ENCODE measurements around the gene AMFR.

AMFR gene

GRCh38 chr16:56328276-56329022 is 96.9 kb downstream of the AMFR start:
- H3K4me3 ChIP-seq (ENCODE audit: low read depth, low read length): no peak overlapping the region
- TF ChIP-seq CTCF (IDR thresholded peaks at IDR 0.05; ENCODE audit: borderline replicate concordance, insufficient read depth, low read depth, low read length): no peak

DNA sequence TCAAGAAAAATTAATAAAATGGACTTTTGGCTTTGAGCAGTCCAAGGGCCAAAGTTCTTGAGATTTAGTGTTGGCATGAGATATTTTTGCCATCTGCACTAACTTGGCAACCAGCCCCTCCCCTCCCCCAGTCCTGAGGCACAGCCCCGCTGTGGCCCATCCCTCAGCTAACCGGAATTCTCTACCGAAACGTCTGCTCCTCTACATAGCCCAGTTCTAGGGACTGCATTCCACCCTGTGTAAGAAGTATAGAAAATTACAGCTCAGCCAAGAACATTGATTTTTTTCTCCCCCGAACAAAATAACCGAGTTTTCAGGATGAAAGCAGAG is 97.5 kb downstream of the AMFR start:
- no peak overlapping the region for H3K4me3 ChIP-seq (ENCODE audit: low read depth, low read length)
- TF ChIP-seq CTCF (IDR thresholded peaks at IDR 0.05; ENCODE audit: borderline replicate concordance, insufficient read depth, low read depth, low read length): no peak

- no peak overlapping the region for H3K4me3 ChIP-seq (ENCODE audit: low read depth, low read length)
- no peak for TF ChIP-seq CTCF (IDR thresholded peaks at IDR 0.05; ENCODE audit: borderline replicate concordance, insufficient read depth, low read depth, low read length)
These were observed 98.0 kb downstream of the AMFR start for GRCh38 chr16:56327071-56327928.

GRCh38 chr16:56325956-56326355 is 99.4 kb downstream of the AMFR start:
- TF ChIP-seq CTCF (IDR thresholded peaks at IDR 0.05; ENCODE audit: borderline replicate concordance, insufficient read depth, low read depth, low read length): no peak
- no peak overlapping the region for H3K4me3 ChIP-seq (ENCODE audit: low read depth, low read length)

GRCh38 chr16:56324406-56324805 is 100.9 kb downstream of the AMFR start:
- no peak for TF ChIP-seq CTCF (IDR thresholded peaks at IDR 0.05; ENCODE audit: borderline replicate concordance, insufficient read depth, low read depth, low read length)
- no peak overlapping the region for H3K4me3 ChIP-seq (ENCODE audit: low read depth, low read length)

DNA sequence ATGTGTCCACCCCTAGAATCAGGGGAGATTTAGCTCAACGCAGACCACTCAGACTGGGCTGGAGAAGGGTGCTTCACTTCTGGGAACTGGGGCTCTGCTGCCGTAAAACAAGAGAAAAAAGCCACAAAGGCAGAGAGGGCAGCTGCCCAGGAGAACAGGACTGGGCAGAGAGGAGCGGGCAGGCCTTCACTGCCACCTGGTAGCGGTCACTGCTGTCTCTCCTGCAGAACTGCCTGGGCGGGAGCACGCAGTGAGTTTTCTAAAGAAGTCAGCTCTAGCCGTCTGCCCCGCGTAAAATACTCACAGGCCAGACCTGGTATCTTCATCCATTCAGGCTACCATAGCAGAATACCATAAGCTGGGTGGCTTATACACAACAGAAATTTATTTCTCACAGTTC is 103.8 kb downstream of the AMFR start:
- no peak overlapping the region for H3K4me3 ChIP-seq (ENCODE audit: low read depth, low read length)
- TF ChIP-seq CTCF (IDR thresholded peaks at IDR 0.05; ENCODE audit: borderline replicate concordance, insufficient read depth, low read depth, low read length): no peak

All from GM12875 (cell line).